MM.1S (cell line): Measurements from ENCODE around the gene TMPRSS6.

Experiments
- EZH2 ChIP-seq: fragments of 300-600 bp; sonication (generic); optimal IDR thresholded peaks from 2 replicates; pipeline ENCODE3; 2017; ENCODE audit warnings: low read depth, mild to moderate bottlenecking, antibody characterized with exemption, low read length, mixed read lengths
- EZH2phosphoT487 ChIP-seq: fragments of 300-600 bp; sonication (generic); IDR thresholded peaks from 2 replicates; pipeline ENCODE4 v1.6.1; 2018; ENCODE audit warnings: antibody characterized with exemption, low read length
- TF ChIP-seq, protein P1 (sequence below): fragments of 300-600 bp; sonication (generic); IDR thresholded peaks from 2 replicates; pipeline ENCODE4 v1.5.1; 2016; ENCODE audit warnings: antibody characterized with exemption, low read length, mixed read lengths

DNA sequence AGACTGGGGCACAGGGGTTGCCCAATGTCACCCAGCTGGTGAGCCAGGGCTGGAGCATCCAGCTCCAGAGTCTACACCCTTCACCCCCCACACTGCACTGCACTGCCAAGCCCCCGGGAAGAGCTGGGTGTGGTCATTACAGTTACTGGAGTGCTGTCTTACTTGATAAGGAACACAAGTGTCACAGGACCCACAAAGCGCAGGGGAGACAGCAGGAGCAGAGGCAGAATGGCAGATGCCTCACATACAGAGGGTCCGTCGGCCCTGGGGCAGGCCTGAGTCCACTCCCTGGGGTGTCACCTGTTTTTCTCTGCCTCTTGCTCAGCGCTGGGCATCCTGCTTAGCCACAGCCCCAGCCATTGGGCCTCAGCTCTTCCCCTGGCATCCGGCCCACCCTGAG, 32.5 kb upstream of the TMPRSS6 start:
- TF ChIP-seq EZH2 (no peak), EZH2phosphoT487 (no peak)
- TF ChIP-seq, protein P1, sequence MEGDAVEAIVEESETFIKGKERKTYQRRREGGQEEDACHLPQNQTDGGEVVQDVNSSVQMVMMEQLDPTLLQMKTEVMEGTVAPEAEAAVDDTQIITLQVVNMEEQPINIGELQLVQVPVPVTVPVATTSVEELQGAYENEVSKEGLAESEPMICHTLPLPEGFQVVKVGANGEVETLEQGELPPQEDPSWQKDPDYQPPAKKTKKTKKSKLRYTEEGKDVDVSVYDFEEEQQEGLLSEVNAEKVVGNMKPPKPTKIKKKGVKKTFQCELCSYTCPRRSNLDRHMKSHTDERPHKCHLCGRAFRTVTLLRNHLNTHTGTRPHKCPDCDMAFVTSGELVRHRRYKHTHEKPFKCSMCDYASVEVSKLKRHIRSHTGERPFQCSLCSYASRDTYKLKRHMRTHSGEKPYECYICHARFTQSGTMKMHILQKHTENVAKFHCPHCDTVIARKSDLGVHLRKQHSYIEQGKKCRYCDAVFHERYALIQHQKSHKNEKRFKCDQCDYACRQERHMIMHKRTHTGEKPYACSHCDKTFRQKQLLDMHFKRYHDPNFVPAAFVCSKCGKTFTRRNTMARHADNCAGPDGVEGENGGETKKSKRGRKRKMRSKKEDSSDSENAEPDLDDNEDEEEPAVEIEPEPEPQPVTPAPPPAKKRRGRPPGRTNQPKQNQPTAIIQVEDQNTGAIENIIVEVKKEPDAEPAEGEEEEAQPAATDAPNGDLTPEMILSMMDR = no peak
